Measurements from ENCODE around the gene HSFX3. TPM values are rescaled to one million over a fixed set of nuclear protein-coding genes. Genes with fewer than 3 reads are reported as not detected.
"Not testable (repeated sequence)": the region's sequence is repeated elsewhere in the genome, so short reads cannot be mapped to it uniquely, and the experiment has no call there.

Gene HSFX3, protein sequence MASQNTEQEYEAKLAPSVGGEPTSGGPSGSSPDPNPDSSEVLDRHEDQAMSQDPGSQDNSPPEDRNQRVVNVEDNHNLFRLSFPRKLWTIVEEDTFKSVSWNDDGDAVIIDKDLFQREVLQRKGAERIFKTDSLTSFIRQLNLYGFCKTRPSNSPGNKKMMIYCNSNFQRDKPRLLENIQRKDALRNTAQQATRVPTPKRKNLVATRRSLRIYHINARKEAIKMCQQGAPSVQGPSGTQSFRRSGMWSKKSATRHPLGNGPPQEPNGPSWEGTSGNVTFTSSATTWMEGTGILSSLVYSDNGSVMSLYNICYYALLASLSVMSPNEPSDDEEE
- not detected for total RNA-seq

DNA sequence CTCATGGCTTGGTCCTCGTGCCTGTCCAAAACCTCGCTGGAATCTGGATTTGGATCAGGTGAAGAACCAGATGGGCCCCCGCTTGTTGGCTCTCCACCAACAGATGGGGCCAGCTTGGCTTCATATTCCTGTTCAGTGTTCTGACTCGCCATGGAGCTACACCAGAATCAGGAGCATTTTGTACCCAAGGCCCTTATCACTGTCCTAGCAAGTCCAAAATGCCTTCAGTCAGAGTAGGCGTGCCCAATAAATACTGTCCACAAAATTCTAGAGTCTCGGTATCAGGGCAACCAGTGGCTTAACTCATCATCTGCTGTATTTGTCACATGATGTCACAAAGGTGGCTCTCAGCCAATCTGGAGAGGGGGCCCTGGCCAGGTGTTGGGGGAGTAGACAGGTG, at the start of gene HSFX3:
Gene HSFX3 (minus strand): TSS at position 224 of the 400 bp plus-strand sequence. CDS start 72 bp downstream, at position 152.
- H3K36me3 ChIP-seq; H3K27me3 ChIP-seq; H3K27ac ChIP-seq; intact Hi-C loops (cut with DNase I); H3K4me1 ChIP-seq; DNase-seq; H3K4me3 ChIP-seq (replicated peaks in 1 of 3); H3K9me3 ChIP-seq: not testable (repeated sequence)
- no CpG with 5 or more reads among the region's 6 CpGs for WGBS, 2 donors

DNA sequence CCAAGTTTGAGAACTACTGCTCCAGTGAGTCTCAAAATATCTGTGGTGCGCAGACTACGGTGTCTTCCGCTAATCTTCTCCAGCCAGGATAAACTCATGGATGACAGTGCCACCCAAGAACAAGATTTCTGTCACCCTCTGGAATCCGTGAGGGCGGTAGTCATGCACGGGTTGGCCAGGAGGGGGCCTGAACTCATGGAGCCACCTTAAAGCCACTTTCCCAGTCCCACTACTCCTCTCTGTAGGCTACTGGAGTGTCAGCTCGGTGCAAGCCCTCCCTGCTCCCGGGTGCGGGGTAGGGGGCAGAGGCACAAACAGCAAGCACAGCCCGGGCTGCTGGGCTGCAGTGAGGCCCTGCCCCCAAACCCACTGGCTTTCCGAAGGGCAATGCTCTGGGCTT, 48.9 kb upstream of the HSFX3 start:
- H3K27me3 ChIP-seq; H3K9me3 ChIP-seq; H3K27ac ChIP-seq; H3K4me1 ChIP-seq; H3K4me3 ChIP-seq (replicated peaks in 1 of 3); intact Hi-C loops (cut with DNase I); H3K36me3 ChIP-seq; DNase-seq: not testable (repeated sequence)
- no CpG with 5 or more reads among the region's 11 CpGs for WGBS, 2 donors

DNA sequence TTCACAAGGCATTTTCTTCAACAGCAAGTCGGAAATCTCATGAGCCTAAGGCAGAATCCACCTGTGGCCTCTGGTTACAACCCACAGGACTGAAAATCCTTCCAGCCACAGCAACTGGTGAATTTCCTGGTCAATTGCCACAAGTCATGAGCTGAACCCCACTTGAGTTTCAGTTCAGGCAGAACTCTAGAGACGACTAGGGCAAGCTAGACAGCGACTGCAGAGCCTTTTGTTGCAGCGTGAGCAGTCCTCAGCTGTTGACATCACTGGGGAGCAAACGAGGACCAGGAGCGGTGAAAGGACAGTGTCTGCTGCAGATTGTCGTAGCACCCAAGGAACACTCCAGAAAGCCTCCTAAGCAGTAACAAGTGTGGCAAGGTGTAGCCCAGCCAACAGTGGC, 46.2 kb upstream of the HSFX3 start:
- H3K4me3 ChIP-seq (replicated peaks in 1 of 3); DNase-seq; H3K36me3 ChIP-seq; H3K27me3 ChIP-seq; H3K4me1 ChIP-seq; H3K27ac ChIP-seq; H3K9me3 ChIP-seq; intact Hi-C loops (cut with DNase I): not testable (repeated sequence)
- WGBS, 2 donors: no CpG with 5 or more reads among the region's 7 CpGs

DNA sequence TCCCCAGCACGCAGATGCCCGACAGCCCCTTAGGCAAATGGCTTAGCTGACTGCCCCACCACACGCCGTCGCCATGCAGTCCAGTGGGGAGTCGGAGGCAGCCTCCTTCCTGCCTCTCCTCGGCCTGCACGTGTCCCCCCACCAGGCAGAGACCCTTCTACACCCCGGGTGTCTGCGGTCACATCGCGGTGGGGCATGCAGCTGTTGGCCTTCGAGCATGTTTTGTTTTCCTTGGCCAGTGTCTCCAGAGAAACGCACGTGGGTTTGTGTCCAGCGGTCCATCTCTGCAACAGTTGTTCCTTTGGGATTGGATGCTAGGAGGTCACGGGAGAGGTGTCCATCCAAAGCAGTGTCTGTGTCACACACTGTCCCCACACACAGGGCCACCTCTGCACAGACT, 45.5 kb upstream of the HSFX3 start, which contains the start of gene HSFX2:
Gene HSFX2 (minus strand): TSS at position 101 of the 400 bp plus-strand sequence. CDS start 614 bp downstream, outside the sequence.
- H3K4me3 ChIP-seq (replicated peaks in 1 of 3); DNase-seq; H3K36me3 ChIP-seq; intact Hi-C loops (cut with DNase I); H3K27ac ChIP-seq; H3K27me3 ChIP-seq; H3K4me1 ChIP-seq; H3K9me3 ChIP-seq: not testable (repeated sequence)
- WGBS, 2 donors: no CpG with 5 or more reads among the region's 17 CpGs

DNA sequence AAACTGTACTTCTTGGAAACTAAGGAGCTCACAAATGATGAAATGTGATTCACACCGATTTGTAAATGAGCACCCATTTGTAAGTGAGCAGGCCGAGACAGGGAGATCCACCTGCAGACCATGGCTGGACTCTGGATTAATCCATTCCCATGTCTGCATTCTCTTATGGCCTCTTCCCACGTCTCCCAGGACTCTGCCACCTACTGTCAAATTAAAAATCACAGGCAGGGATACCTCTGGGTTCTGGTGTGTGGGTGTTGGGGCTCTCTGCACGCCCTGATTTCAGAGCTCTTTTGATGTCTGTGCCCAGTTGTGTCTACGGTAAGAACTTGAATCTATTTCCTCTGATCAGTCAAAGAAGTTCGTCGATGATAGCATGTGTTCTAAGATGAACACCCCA, 41.3 kb upstream of the HSFX3 start:
- H3K36me3 ChIP-seq; H3K27ac ChIP-seq; H3K27me3 ChIP-seq; H3K4me3 ChIP-seq (replicated peaks in 1 of 3); intact Hi-C loops (cut with DNase I); DNase-seq; H3K4me1 ChIP-seq; H3K9me3 ChIP-seq: not testable (repeated sequence)
- WGBS, 2 donors: no CpG with 5 or more reads among the region's 7 CpGs

DNA sequence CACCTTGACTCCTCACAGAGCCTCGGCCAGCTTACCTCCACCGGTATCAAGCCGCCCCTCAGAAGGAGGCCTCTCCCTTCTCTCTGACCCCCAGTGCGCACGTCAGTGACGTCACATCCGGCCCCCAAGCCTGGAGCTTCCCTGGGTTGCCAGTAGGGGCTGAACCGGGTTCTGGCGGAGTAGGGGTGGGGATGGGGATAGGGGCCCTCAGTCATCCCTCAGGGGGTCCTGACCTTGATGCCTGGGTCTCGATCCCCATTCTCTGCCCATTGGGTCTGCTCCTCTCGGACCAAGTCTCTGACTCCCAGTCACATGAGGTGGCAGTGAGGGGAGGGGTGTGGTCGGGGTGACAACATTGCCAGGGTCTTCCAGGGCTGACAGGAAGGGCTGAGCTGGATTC, 37.6 kb upstream of the HSFX3 start, which contains the start of gene MAGEA9B:
Gene MAGEA9B (minus strand): TSS at position 101 of the 400 bp plus-strand sequence. CDS start 4,280 bp downstream, outside the sequence.
- WGBS, 2 donors: no CpG with 5 or more reads among the region's 12 CpGs
- DNase-seq; intact Hi-C loops (cut with DNase I); H3K4me3 ChIP-seq (replicated peaks in 1 of 3); H3K4me1 ChIP-seq; H3K36me3 ChIP-seq; H3K27ac ChIP-seq; H3K9me3 ChIP-seq; H3K27me3 ChIP-seq: not testable (repeated sequence)

DNA sequence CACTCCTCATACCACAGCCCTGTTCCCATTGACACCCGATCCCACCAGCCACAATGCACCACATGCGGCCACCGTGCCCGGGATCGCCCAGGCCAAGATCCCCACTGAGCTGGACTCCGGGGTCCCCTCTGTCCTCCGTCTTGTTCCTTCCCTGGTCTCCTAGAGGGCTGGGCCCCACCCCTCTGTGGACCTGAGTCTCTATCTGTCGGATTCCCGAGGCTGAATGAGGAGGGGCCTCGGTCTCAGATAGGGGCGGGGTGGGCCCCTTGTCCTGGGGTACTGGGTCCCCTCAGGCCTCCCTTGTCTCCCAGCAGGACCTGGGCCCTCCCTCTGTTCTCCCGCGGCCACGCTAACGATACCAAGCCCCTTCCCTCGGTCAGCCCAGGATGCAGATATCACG, 35.9 kb upstream of the HSFX3 start:
- H3K4me1 ChIP-seq; H3K4me3 ChIP-seq (replicated peaks in 1 of 3); H3K9me3 ChIP-seq; H3K27ac ChIP-seq; H3K27me3 ChIP-seq; intact Hi-C loops (cut with DNase I); DNase-seq; H3K36me3 ChIP-seq: not testable (repeated sequence)
- WGBS, 2 donors: no CpG with 5 or more reads among the region's 17 CpGs

DNA sequence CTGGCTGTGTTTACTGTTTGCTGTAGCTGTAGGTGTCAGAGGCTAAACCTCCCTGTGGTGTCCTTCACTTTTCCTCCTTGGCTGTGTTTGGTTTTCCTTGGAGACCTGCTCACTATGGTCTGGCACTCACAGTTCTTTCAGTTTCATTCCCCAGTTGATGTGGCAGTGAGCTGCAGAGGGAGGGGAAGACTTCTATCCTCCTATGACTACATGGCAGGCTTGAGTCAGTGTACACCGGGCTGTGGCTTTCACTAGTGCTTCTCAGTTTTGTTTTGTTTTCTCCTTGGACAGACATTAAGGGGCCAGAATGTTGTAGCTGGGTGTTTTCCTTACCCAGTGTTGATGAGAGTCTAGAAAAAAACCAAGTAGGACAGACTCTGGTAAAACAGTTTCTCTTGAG, 23.7 kb upstream of the HSFX3 start:
- H3K4me3 ChIP-seq (replicated peaks in 1 of 3); intact Hi-C loops (cut with DNase I); DNase-seq; H3K9me3 ChIP-seq; H3K4me1 ChIP-seq; H3K27ac ChIP-seq; H3K36me3 ChIP-seq; H3K27me3 ChIP-seq: not testable (repeated sequence)
- no CpG with 5 or more reads among the region's 1 CpG for WGBS, 2 donors

DNA sequence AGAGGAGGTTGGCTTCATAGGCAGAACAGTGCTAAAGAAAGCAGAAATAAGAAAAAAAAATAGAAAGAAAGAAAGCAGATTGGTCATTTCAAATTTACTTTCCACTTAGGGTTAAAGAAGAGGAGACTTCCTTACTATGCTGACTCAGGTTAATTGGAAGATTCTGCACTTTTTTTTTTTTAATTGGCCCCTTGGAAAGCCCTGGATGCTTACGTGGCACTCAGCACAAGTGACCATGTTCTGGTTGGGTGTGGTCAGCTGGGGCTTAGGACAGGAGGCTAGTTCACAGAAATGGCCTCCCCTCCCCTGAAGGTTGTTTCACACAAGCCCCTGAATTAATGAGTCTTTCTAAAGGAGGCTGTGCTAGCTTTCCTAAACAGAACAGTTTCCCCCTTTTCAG, 23.0 kb upstream of the HSFX3 start:
- H3K9me3 ChIP-seq: no peaks in the 10 kb centered on the region
- H3K27ac ChIP-seq: no peak overlapping the region
- intact Hi-C loops (cut with DNase I): no loop called here
- 20 to 40% methylated on average over 1 of the region's 1 CpG for WGBS, 2 donors
- TF ChIP-seq, protein P1, sequence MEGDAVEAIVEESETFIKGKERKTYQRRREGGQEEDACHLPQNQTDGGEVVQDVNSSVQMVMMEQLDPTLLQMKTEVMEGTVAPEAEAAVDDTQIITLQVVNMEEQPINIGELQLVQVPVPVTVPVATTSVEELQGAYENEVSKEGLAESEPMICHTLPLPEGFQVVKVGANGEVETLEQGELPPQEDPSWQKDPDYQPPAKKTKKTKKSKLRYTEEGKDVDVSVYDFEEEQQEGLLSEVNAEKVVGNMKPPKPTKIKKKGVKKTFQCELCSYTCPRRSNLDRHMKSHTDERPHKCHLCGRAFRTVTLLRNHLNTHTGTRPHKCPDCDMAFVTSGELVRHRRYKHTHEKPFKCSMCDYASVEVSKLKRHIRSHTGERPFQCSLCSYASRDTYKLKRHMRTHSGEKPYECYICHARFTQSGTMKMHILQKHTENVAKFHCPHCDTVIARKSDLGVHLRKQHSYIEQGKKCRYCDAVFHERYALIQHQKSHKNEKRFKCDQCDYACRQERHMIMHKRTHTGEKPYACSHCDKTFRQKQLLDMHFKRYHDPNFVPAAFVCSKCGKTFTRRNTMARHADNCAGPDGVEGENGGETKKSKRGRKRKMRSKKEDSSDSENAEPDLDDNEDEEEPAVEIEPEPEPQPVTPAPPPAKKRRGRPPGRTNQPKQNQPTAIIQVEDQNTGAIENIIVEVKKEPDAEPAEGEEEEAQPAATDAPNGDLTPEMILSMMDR (IDR thresholded peaks at IDR 0.05): no peak
- TF ChIP-seq POLR2A (IDR thresholded peaks at IDR 0.05): no peak
- H3K36me3 ChIP-seq: no peaks in the 10 kb centered on the region
- H3K27me3 ChIP-seq: no peaks in the 10 kb centered on the region
- H3K4me1 ChIP-seq: peaks cover 0 to 3% of the 10 kb centered on the region in 2 donors
- no peak overlapping the region for H3K4me3 ChIP-seq (replicated peaks in 1 of 3)
- DNase-seq: no peak
